ENCODE results near the gene PLXDC2.
"Not testable (repeated sequence)": the region's sequence is repeated elsewhere in the genome, so short reads cannot be mapped to it uniquely, and the experiment has no call there.

PLXDC2 gene

GRCh38 chr10:19993714-19994315 is 177.6 kb downstream of the PLXDC2 start:
- DNase-seq = no peak
- peaks cover 7% of the 10 kb centered on the region for H3K9me3 Mint-ChIP-seq
- H3K27ac Mint-ChIP-seq = no peak overlapping the region
- H3K4me1 Mint-ChIP-seq = peaks cover 13% of the 10 kb centered on the region
- no peak for TF ChIP-seq CTCF (IDR thresholded peaks at IDR 0.05)
- H3K27me3 Mint-ChIP-seq (ENCODE audit: low read depth, poor library complexity) = no peaks in the 10 kb centered on the region
- H3K36me3 Mint-ChIP-seq (ENCODE audit: low read depth) = peaks cover 10% of the 10 kb centered on the region
- H3K4me3 Mint-ChIP-seq = no peak overlapping the region

- no peak overlapping the region for H3K4me3 Mint-ChIP-seq
- peak overlapping the region; percentile 86 for H3K27ac Mint-ChIP-seq
- no peak for DNase-seq
- H3K9me3 Mint-ChIP-seq = peaks cover 7% of the 10 kb centered on the region
- H3K27me3 Mint-ChIP-seq (ENCODE audit: low read depth, poor library complexity) = no peaks in the 10 kb centered on the region
- H3K36me3 Mint-ChIP-seq (ENCODE audit: low read depth) = peaks cover 27% of the 10 kb centered on the region
- TF ChIP-seq CTCF (IDR thresholded peaks at IDR 0.05) = no peak
- H3K4me1 Mint-ChIP-seq = peaks cover 52% of the 10 kb centered on the region
These were observed 182.2 kb downstream of the PLXDC2 start for GRCh38 chr10:19998482-19998881.

- Mint-ChIP-seq H3K4me3 (no peak overlapping the region), H3K27me3 (ENCODE audit: low read depth, poor library complexity) (no peaks in the 10 kb centered on the region), H3K36me3 (ENCODE audit: low read depth) (peaks cover 27% of the 10 kb centered on the region), H3K4me1 (peaks cover 55% of the 10 kb centered on the region), H3K27ac (no peak overlapping the region), H3K9me3 (peaks cover 7% of the 10 kb centered on the region)
- TF ChIP-seq CTCF (IDR thresholded peaks at IDR 0.05) = no peak
- DNase-seq = no peak
These were observed 183.2 kb downstream of the PLXDC2 start for GRCh38 chr10:19999431-19999830.

- not testable (repeated sequence) for H3K9me3 Mint-ChIP-seq; H3K27ac Mint-ChIP-seq; H3K4me3 Mint-ChIP-seq; H3K27me3 Mint-ChIP-seq (ENCODE audit: low read depth, poor library complexity); DNase-seq
- Mint-ChIP-seq H3K4me1 (peaks cover 63% of the 10 kb centered on the region), H3K36me3 (ENCODE audit: low read depth) (peaks cover 23% of the 10 kb centered on the region)
These were observed 185.8 kb downstream of the PLXDC2 start for GRCh38 chr10:20002026-20002425.

- Mint-ChIP-seq H3K4me3 (peak overlapping the region; percentile 8), H3K9me3 (no peaks in the 10 kb centered on the region), H3K27ac (peak overlapping the region; percentile 4), H3K27me3 (ENCODE audit: low read depth, poor library complexity) (no peaks in the 10 kb centered on the region), H3K36me3 (ENCODE audit: low read depth) (peaks cover 23% of the 10 kb centered on the region), H3K4me1 (peaks cover 62% of the 10 kb centered on the region)
- no peak for DNase-seq
- TF ChIP-seq CTCF (IDR thresholded peaks at IDR 0.05) = no peak
These were observed 186.4 kb downstream of the PLXDC2 start for GRCh38 chr10:20002657-20003056.

GRCh38 chr10:20004087-20004523 is 187.9 kb downstream of the PLXDC2 start:
- H3K4me1 Mint-ChIP-seq = peaks cover 48% of the 10 kb centered on the region
- H3K27ac Mint-ChIP-seq = no peak overlapping the region
- no peak for DNase-seq
- no peak overlapping the region for H3K4me3 Mint-ChIP-seq
- H3K9me3 Mint-ChIP-seq = peaks cover 7% of the 10 kb centered on the region
- peaks cover 34% of the 10 kb centered on the region for H3K36me3 Mint-ChIP-seq (ENCODE audit: low read depth)
- no peak for TF ChIP-seq CTCF (IDR thresholded peaks at IDR 0.05)
- H3K27me3 Mint-ChIP-seq (ENCODE audit: low read depth, poor library complexity) = no peaks in the 10 kb centered on the region
